SU-DHL-6 (cell line): ENCODE data around the gene CACTIN.

ENCODE experiments used
- H2AFZ ChIP-seq: fragments of 200-600 bp; sonication (generic); 2 replicates; pipeline ENCODE4 v1.6.1; 2014; ENCODE audit warnings: low read depth, mild to moderate bottlenecking, moderate library complexity, mixed read lengths, antibody characterized with exemption, low read length; ENCODE audit not compliant: severe bottlenecking
- H3F3A ChIP-seq: fragments of 200-600 bp; shearing (Covaris generic); 2 replicates; pipeline ENCODE4 v1.6.0; 2016; ENCODE audit warnings: antibody characterized with exemption, mild to moderate bottlenecking; ENCODE audit not compliant: insufficient read depth
- H3K27ac ChIP-seq: fragments of 200-600 bp; sonication (generic); 2 replicates; pipeline ENCODE4 v1.5.1; 2016; ENCODE audit warnings: low read depth, mild to moderate bottlenecking, low read length, moderate library complexity, mixed read lengths
- H3K27me3 ChIP-seq: fragments of 200-600 bp; sonication (generic), shearing (Covaris generic); 2 replicates; pipeline ENCODE4 v1.6.0; 2014; ENCODE audit warnings: mild to moderate bottlenecking, low read length
- H3K36me3 ChIP-seq: fragments of 200-600 bp; sonication (generic); 2 replicates; pipeline ENCODE4 v1.6.1; 2014; ENCODE audit warnings: mild to moderate bottlenecking, low read length, mixed read lengths
- H3K4me2 ChIP-seq: fragments of 300-600, 200-600 bp; shearing (Covaris generic), sonication (generic); 2 replicates; pipeline ENCODE4 v1.6.0; 2014; ENCODE audit warnings: low read length, low read depth, mild to moderate bottlenecking; ENCODE audit not compliant: poor library complexity, severe bottlenecking
- H3K4me3 ChIP-seq: fragments of 200-600 bp; sonication (generic); 2 replicates; pipeline ENCODE4 v1.5.1; 2014; ENCODE audit warnings: antibody characterized with exemption, low read length, mild to moderate bottlenecking, mixed read lengths; ENCODE audit not compliant: insufficient read depth, poor library complexity, severe bottlenecking
- H3K79me2 ChIP-seq: fragments of 200-600 bp; sonication (generic); 2 replicates; pipeline ENCODE4 v1.6.1; 2014; ENCODE audit warnings: mild to moderate bottlenecking, low read length, moderate library complexity; ENCODE audit not compliant: insufficient read depth
- H3K9ac ChIP-seq: fragments of 200-600 bp; sonication (generic); 2 replicates; pipeline ENCODE4 v1.7.0; 2014; ENCODE audit warnings: mild to moderate bottlenecking, low read length
- H3K9me2 ChIP-seq: fragments of 200-600 bp; sonication (generic); replicated peaks from 2 replicates; pipeline ENCODE4 v1.6.1; 2014; ENCODE audit warnings: low read length; ENCODE audit not compliant: insufficient read depth
- H3K9me3 ChIP-seq: fragments of 200-600 bp; sonication (generic); 2 replicates; pipeline ENCODE4 v1.6.1; 2014; ENCODE audit warnings: low read length, mixed read lengths; ENCODE audit not compliant: insufficient read depth
- H4K20me1 ChIP-seq: fragments of 200-600 bp; sonication (generic); 2 replicates; pipeline ENCODE4 v1.6.1; 2014; ENCODE audit warnings: low read depth, mild to moderate bottlenecking, antibody characterized with exemption, low read length, moderate library complexity, mixed read lengths
- CTCF ChIP-seq: fragments of 200-600 bp; sonication (generic); IDR thresholded peaks from one replicate; pipeline ENCODE4 v1.5.1; 2017; ENCODE audit warnings: antibody characterized with exemption, mild to moderate bottlenecking, low read length, moderate library complexity; ENCODE audit not compliant: insufficient read depth, poor library complexity, severe bottlenecking
- EZH2phosphoT487 ChIP-seq: fragments of 200-600 bp; sonication (generic), shearing (Covaris generic); conservative IDR thresholded peaks from 2 replicates; pipeline ENCODE4 v1.6.1; 2018; ENCODE audit warnings: mild to moderate bottlenecking, antibody characterized with exemption, low read length, moderate library complexity, mixed read lengths

CACTIN gene

GRCh38 chr19:3576696-3577443 is 49.7 kb downstream of the CACTIN start:
- H3K79me2 ChIP-seq = no peaks in the 10 kb centered on the region
- no peak overlapping the region for H3K4me3 ChIP-seq
- no peak overlapping the region for H3K27ac ChIP-seq
- H3F3A ChIP-seq = no peaks in the 10 kb centered on the region
- no peak overlapping the region for H3K4me2 ChIP-seq
- no peaks in the 10 kb centered on the region for H3K36me3 ChIP-seq
- H4K20me1 ChIP-seq = no peaks in the 10 kb centered on the region
- H3K9me3 ChIP-seq = no peaks in the 10 kb centered on the region
- no peak overlapping the region for H2AFZ ChIP-seq
- H3K9ac ChIP-seq = no peak overlapping the region
- TF ChIP-seq CTCF (no peak), EZH2phosphoT487 (no peak)
- no peaks in the 10 kb centered on the region for H3K9me2 ChIP-seq
- no peaks in the 10 kb centered on the region for H3K27me3 ChIP-seq

- Histone ChIP-seq H3K9ac (no peak overlapping the region), H3K4me3 (no peak overlapping the region), H3K27me3 (no peaks in the 10 kb centered on the region)
Observed at GRCh38 chr19:3575949-3576673, 50.5 kb downstream of the CACTIN start.

DNA sequence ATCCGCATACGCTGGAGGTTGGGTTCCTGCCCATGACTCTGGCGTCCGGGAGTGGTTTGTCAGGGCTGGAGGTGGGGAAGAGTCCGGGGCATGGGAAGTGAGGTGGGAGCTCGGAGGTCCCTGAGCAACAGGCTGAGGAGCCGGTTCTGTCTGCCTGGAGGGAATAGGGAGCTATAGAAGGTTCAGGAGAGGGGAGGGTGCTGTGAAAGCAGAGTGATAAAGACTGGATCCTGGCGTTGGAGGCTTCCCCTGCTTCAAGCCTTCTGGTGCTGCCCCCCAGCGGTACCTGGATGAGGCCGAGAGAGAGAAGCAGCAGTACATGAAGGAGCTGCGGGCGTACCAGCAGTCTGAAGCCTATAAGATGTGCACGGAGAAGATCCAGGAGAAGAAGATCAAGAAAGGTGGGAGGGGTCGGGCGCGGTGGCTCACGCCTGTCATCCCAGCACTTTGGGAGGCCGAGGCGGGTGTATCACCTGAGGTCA is 51.3 kb downstream of the CACTIN start:
- H3K36me3 ChIP-seq = no peaks in the 10 kb centered on the region
- TF ChIP-seq CTCF (peak; percentile 67), EZH2phosphoT487 (no peak)

More at GRCh38 chr19:3575949-3576673, 50.5 kb downstream of the CACTIN start:
- Histone ChIP-seq H4K20me1 (no peaks in the 10 kb centered on the region), H3K36me3 (no peaks in the 10 kb centered on the region), H3K9me2 (no peaks in the 10 kb centered on the region), H3K4me2 (no peak overlapping the region), H2AFZ (no peak overlapping the region), H3K27ac (no peak overlapping the region), H3F3A (no peaks in the 10 kb centered on the region), H3K9me3 (no peaks in the 10 kb centered on the region), H3K79me2 (no peaks in the 10 kb centered on the region)
- no peak for TF ChIP-seq EZH2phosphoT487
- no peak for TF ChIP-seq CTCF

More for the DNA sequence above, 51.3 kb downstream of the CACTIN start:
- H3K27me3 ChIP-seq = no peaks in the 10 kb centered on the region
- no peak overlapping the region for H2AFZ ChIP-seq
- no peaks in the 10 kb centered on the region for H3K79me2 ChIP-seq
- H3K27ac ChIP-seq = no peak overlapping the region
- no peak overlapping the region for H3K9ac ChIP-seq
- no peak overlapping the region for H3K4me3 ChIP-seq
- no peaks in the 10 kb centered on the region for H3K9me2 ChIP-seq
- H4K20me1 ChIP-seq = no peaks in the 10 kb centered on the region
- H3K4me2 ChIP-seq = no peak overlapping the region
- H3F3A ChIP-seq = no peaks in the 10 kb centered on the region
- H3K9me3 ChIP-seq = no peaks in the 10 kb centered on the region
